RWPE2 (cell line): Measurements from ENCODE around the gene DOCK7.

Experiments used
- ATAC-seq: fragments of 200-7000 bp; cut with Tn5 transposase; 3 replicates; pipeline ENCODE4 v1.9.1; 2021; ENCODE audit warnings: low read depth
- DNase-seq: peaks from one replicate; pipeline ENCODE4 v3.0.0-alpha.2; 2020; ENCODE audit warnings: low spot score
- H3K27ac ChIP-seq: fragments of 450-650 bp; 2 replicates; pipeline ENCODE4 v1.5.1; 2017; ENCODE audit warnings: mild to moderate bottlenecking; ENCODE audit not compliant: poor library complexity, severe bottlenecking
- H3K27me3 ChIP-seq: fragments of 250-450 bp; sonication (Bioruptor Pico); 2 replicates; pipeline ENCODE4 v1.5.1; 2021; ENCODE audit warnings: mild to moderate bottlenecking, moderate library complexity; ENCODE audit not compliant: insufficient read depth, poor library complexity, severe bottlenecking
- H3K36me3 ChIP-seq: fragments of 250-450 bp; sonication (Bioruptor Pico); 2 replicates; pipeline ENCODE4 v1.5.1; 2020; ENCODE audit warnings: low read depth, mild to moderate bottlenecking, moderate library complexity
- H3K4me1 ChIP-seq: fragments of 250-450 bp; sonication (Bioruptor Pico); 2 replicates; pipeline ENCODE4 v1.5.1; 2021; ENCODE audit warnings: mild to moderate bottlenecking, moderate library complexity; ENCODE audit not compliant: insufficient read depth, poor library complexity, severe bottlenecking
- H3K4me3 ChIP-seq: fragments of 250-450 bp; sonication (Bioruptor Pico); 2 replicates; pipeline ENCODE4 v1.5.1; 2021; ENCODE audit warnings: mild to moderate bottlenecking, moderate library complexity; ENCODE audit not compliant: severe bottlenecking
- H3K9me3 ChIP-seq: fragments of 250-450 bp; sonication (Bioruptor Pico); 2 replicates; pipeline ENCODE4 v1.5.1; 2021; ENCODE audit warnings: mild to moderate bottlenecking, moderate library complexity; ENCODE audit not compliant: severe bottlenecking
- CTCF ChIP-seq: fragments of 450-650 bp; IDR thresholded peaks from one replicate; pipeline ENCODE4 v1.5.1; 2017; ENCODE audit warnings: mild to moderate bottlenecking, moderate library complexity; ENCODE audit not compliant: poor library complexity, severe bottlenecking

The DOCK7 gene

DNA sequence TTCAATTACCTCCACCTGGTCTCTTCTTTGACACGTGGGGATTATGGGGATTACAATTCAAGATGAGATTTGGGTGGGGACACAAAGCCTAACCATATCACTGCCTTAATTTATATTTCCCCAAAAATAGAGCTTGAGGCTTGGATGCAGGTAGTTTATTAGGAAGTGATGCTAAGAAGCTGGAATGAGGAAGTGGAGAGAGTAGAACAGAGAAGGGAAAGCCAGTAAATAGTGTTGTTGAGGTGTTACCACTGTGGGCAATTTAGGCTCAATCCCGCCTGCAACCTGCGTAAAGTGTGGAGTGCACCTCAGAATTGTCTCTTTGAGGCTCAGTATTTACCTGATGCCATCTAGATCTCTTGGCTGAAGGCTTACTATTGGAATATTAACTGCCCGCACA, 4.9 kb upstream of the DOCK7 start:
- Histone ChIP-seq H3K4me3 (no peak overlapping the region), H3K27me3 (no peaks in the 10 kb centered on the region), H3K4me1 (peaks cover 17% of the 10 kb centered on the region), H3K36me3 (no peaks in the 10 kb centered on the region), H3K9me3 (no peaks in the 10 kb centered on the region), H3K27ac (no peak overlapping the region)
- DNase-seq (no peak), ATAC-seq (no peak)
- TF ChIP-seq CTCF, result no peak

DNA sequence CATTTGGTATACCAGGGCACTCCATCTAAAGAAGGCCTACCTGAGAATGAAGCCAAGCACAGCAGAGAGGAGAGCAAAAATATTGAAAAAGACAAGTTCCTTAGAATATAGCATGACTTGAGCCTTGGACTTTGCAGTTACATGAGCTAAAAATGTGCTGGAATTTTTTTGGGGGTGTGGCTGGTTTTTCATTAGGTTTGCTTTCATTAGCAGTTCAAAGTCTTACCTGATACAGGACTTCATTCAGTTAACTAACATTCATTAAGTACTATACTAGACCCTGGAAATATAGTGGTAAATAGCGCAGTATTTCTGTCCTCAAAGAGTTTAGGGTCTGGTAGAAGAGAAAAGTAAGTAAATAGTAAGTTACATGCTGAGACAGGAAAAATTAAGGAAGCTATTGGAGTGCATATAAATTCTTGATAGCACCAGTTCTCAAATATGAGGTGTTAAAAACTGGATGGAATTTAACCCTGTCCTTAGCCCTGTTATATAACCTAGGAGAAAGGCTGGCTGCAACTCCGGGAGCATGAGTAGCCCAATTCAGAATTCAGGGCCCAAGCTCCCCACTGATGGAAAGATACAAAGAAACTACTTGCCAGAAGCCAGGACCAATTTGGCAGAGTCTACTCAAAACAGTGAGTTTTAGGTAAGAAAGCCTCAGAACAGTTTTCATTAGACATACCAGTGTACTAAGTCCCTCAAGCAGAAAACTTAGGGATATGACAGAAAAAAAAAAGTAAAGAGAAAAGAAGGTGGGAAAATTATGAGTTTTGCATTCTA, 3.1 kb upstream of the DOCK7 start:
- ATAC-seq (no peak), DNase-seq (no peak)
- H3K36me3 ChIP-seq, result no peaks in the 10 kb centered on the region
- no peaks in the 10 kb centered on the region for H3K27me3 ChIP-seq
- peak overlapping the region; percentile 74 for H3K27ac ChIP-seq
- no peak for TF ChIP-seq CTCF
- no peaks in the 10 kb centered on the region for H3K9me3 ChIP-seq
- H3K4me3 ChIP-seq, result no peak overlapping the region
- peaks cover 17% of the 10 kb centered on the region for H3K4me1 ChIP-seq

DNA sequence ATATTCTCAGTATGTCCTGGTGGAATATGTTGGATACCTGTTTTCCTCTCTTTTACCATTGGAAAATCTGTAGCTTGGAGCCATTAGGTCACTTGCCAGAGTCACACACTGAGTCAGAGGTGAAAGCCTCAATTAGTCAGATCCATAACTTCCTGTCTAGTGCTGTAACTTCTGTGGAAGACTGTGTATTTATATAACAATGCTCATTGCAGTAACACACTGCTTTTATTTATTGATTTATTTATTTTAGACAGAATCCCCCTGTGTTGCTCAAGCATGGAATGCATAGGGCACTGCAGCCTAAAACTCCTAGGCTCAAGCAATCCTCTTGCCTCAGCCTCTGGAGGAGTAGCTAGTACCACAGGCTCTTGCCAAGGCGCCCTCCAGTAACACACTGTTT, 1.3 kb upstream of the DOCK7 start:
- no peaks in the 10 kb centered on the region for H3K9me3 ChIP-seq
- no peak overlapping the region for H3K4me3 ChIP-seq
- ATAC-seq, result peak; percentile 51

DNA sequence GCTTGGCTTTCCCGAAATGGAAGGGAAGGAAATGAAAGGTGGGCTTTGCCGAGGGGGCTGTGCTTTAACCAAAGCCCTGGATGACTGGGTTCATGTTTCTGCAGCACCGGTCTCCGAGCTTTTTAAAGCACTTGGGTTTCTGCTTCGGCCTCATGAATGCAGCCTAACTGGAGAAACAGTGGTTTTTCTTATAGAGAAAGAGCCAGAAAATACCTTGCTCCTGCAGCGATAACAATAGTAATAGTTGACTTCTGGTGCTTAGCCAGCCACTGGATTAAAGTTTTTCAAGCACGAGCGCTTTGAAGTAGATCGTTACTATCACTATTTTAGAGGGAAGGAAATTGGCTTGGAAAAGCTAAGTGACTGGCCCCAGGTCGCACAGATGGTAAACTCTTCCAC, 500 bp upstream of the DOCK7 start:
- H3K4me1 ChIP-seq, result peaks cover 28% of the 10 kb centered on the region
- no peaks in the 10 kb centered on the region for H3K9me3 ChIP-seq
- H3K36me3 ChIP-seq, result no peaks in the 10 kb centered on the region
- peak overlapping the region; percentile 91 for H3K4me3 ChIP-seq
- ATAC-seq (no peak), DNase-seq (no peak)
- H3K27ac ChIP-seq, result peak overlapping the region; percentile 78
- TF ChIP-seq CTCF, result no peak
- no peaks in the 10 kb centered on the region for H3K27me3 ChIP-seq

More for the DNA sequence above, 1.3 kb upstream of the DOCK7 start:
- peak overlapping the region; percentile 74 for H3K27ac ChIP-seq
- H3K4me1 ChIP-seq, result peaks cover 28% of the 10 kb centered on the region
- no peaks in the 10 kb centered on the region for H3K36me3 ChIP-seq
- TF ChIP-seq CTCF, result no peak
- H3K27me3 ChIP-seq, result no peaks in the 10 kb centered on the region
- no peak for DNase-seq

DNA sequence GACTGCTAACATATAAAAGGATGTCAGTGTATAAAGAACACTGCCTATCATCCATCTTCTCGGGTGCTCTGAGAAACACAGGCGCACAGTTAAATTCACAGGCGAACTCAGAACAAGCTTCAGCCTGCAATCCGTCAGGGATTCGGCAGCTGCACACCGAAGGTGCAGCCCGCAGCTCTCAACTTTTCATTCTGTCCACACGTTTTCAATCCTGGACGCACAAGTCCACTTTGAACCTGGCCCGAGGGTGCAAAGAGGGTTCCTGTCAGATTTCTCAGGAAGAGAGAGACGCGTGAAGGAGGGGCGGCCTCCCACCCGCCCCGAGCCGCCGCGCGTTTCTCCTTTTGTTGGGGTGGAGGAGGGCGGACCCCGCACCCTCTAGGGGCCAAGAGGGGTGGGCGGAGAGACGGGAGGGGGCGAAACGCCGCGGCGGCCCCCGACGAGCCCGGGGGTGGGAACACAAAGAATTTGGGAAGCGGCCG, 724 bp downstream of the DOCK7 start:
- H3K9me3 ChIP-seq, result no peaks in the 10 kb centered on the region
- ATAC-seq (peak; percentile 13; the same call in 2 of the 3 replicates), DNase-seq (no peak)
- TF ChIP-seq CTCF, result no peak
- H3K36me3 ChIP-seq, result no peaks in the 10 kb centered on the region
- H3K27me3 ChIP-seq, result no peaks in the 10 kb centered on the region
- H3K4me1 ChIP-seq, result peaks cover 28% of the 10 kb centered on the region
- peak overlapping the region; percentile 91 for H3K4me3 ChIP-seq
- H3K27ac ChIP-seq, result peak overlapping the region; percentile 78
